HG02623 (cell line): Measurements from ENCODE around the gene ASB11.

ENCODE experiments used
- ATAC-seq: cut with Tn5 transposase; IDR thresholded peaks from one replicate; pipeline ENCODE4 v1.9.1; 2021; ENCODE audit warnings: moderate library complexity; ENCODE audit not compliant: unreplicated experiment

The ASB11 gene

GRCh38 chrX:15315509-15315908 lies at the start of gene ASB11:
Gene ASB11 (minus strand): TSS chrX:15315640. CDS start chrX:15315605, 35 bp downstream.
- no peak for ATAC-seq

GRCh38 chrX:15359701-15360100 lies 44.3 kb upstream of the ASB11 start:
- ATAC-seq: no peak

- no peak for ATAC-seq
Observed at GRCh38 chrX:15358533-15358932, 43.1 kb upstream of the ASB11 start.

- no peak for ATAC-seq
Observed at GRCh38 chrX:15356444-15356843, 41.0 kb upstream of the ASB11 start.

- ATAC-seq: no peak
Observed at GRCh38 chrX:15350329-15350996, 35.0 kb upstream of the ASB11 start.

- no peak for ATAC-seq
Observed at GRCh38 chrX:15349046-15349445, 33.6 kb upstream of the ASB11 start.

GRCh38 chrX:15345976-15346375 lies 30.5 kb upstream of the ASB11 start:
- ATAC-seq: no peak

GRCh38 chrX:15344106-15344505 lies 28.7 kb upstream of the ASB11 start:
- no peak for ATAC-seq

GRCh38 chrX:15343075-15343476 lies 27.6 kb upstream of the ASB11 start:
- ATAC-seq: no peak

GRCh38 chrX:15340867-15341266 lies 25.4 kb upstream of the ASB11 start:
- no peak for ATAC-seq

- ATAC-seq: no peak
Observed at GRCh38 chrX:15336023-15336413, 20.6 kb upstream of the ASB11 start.

- ATAC-seq: peak; percentile 99
Observed at GRCh38 chrX:15335135-15336022, 19.9 kb upstream of the ASB11 start, which contains the start of gene PIGA. Gene PIGA (minus strand): TSS chrX:15335523. CDS start chrX:15331930, 3,593 bp downstream.

- no peak for ATAC-seq
Observed at GRCh38 chrX:15334561-15334960, 19.1 kb upstream of the ASB11 start.

- ATAC-seq: no peak
Observed at GRCh38 chrX:15328821-15329220, 13.4 kb upstream of the ASB11 start.

GRCh38 chrX:15328131-15328530 lies 12.7 kb upstream of the ASB11 start:
- ATAC-seq: no peak

GRCh38 chrX:15322472-15322871 lies 7.0 kb upstream of the ASB11 start:
- ATAC-seq: no peak

- no peak for ATAC-seq
Observed at GRCh38 chrX:15322072-15322471, 6.6 kb upstream of the ASB11 start.

- ATAC-seq: no peak
Observed at GRCh38 chrX:15321447-15321846, 6.0 kb upstream of the ASB11 start.

- ATAC-seq: no peak
Observed at GRCh38 chrX:15320297-15320696, 4.9 kb upstream of the ASB11 start.

- no peak for ATAC-seq
Observed at GRCh38 chrX:15319075-15319474, 3.6 kb upstream of the ASB11 start.

- no peak for ATAC-seq
Observed at GRCh38 chrX:15314472-15314871, 968 bp downstream of the ASB11 start.

GRCh38 chrX:15311119-15311518 lies 4.3 kb downstream of the ASB11 start:
- no peak for ATAC-seq
